ENCODE results near the gene SEC24D. TPM values are rescaled to one million over a fixed set of nuclear protein-coding genes. Genes with fewer than 3 reads are reported as not detected.

Gene SEC24D, protein sequence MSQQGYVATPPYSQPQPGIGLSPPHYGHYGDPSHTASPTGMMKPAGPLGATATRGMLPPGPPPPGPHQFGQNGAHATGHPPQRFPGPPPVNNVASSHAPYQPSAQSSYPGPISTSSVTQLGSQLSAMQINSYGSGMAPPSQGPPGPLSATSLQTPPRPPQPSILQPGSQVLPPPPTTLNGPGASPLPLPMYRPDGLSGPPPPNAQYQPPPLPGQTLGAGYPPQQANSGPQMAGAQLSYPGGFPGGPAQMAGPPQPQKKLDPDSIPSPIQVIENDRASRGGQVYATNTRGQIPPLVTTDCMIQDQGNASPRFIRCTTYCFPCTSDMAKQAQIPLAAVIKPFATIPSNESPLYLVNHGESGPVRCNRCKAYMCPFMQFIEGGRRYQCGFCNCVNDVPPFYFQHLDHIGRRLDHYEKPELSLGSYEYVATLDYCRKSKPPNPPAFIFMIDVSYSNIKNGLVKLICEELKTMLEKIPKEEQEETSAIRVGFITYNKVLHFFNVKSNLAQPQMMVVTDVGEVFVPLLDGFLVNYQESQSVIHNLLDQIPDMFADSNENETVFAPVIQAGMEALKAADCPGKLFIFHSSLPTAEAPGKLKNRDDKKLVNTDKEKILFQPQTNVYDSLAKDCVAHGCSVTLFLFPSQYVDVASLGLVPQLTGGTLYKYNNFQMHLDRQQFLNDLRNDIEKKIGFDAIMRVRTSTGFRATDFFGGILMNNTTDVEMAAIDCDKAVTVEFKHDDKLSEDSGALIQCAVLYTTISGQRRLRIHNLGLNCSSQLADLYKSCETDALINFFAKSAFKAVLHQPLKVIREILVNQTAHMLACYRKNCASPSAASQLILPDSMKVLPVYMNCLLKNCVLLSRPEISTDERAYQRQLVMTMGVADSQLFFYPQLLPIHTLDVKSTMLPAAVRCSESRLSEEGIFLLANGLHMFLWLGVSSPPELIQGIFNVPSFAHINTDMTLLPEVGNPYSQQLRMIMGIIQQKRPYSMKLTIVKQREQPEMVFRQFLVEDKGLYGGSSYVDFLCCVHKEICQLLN
- total RNA-seq (2022; extraction: Qiagen RNA extraction; ENCODE audit: low read depth), result 14.5 to 18.2 TPM (median 17.8 TPM) in 5 replicates

DNA sequence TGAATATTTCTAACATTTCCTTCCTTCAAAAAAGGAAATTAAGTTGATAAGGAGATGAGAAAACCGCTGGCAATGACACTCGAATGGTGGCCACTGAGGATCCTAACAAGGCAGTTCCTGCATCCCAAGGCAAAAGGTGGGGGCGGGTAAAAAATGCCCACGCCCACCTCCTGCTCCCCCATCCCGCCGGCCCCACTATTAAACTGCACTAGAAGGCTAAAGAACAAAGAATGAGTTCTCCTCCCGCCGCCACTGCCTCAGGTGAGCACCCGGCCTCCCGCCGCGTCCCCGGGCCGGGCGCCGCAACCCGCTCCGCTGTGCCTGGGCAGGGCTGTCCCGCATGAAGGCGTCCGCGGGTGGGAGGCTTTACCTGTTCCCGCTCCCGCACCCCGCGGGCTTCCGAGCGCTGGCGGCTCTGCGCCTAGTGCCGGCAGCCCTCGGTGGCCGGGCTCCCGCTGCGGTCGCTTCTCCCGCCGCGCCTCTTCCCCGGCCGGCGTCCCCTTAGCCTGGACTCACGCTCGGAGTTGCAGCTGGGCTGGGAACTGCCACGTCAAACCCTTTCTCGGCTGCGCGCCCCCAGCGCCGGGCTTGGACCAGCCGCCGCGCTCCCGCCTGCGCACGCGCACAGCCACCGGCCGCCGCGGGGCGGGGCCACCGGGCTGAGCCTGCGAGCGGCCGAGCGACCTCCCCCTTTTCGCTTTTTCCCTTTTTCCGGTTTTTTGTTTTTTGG, at the start of gene SEC24D:
Gene SEC24D, minus strand, starts transcription at position 556 of the 730 bp plus-strand sequence. CDS start 2,430 bp downstream, outside the sequence.

DNA sequence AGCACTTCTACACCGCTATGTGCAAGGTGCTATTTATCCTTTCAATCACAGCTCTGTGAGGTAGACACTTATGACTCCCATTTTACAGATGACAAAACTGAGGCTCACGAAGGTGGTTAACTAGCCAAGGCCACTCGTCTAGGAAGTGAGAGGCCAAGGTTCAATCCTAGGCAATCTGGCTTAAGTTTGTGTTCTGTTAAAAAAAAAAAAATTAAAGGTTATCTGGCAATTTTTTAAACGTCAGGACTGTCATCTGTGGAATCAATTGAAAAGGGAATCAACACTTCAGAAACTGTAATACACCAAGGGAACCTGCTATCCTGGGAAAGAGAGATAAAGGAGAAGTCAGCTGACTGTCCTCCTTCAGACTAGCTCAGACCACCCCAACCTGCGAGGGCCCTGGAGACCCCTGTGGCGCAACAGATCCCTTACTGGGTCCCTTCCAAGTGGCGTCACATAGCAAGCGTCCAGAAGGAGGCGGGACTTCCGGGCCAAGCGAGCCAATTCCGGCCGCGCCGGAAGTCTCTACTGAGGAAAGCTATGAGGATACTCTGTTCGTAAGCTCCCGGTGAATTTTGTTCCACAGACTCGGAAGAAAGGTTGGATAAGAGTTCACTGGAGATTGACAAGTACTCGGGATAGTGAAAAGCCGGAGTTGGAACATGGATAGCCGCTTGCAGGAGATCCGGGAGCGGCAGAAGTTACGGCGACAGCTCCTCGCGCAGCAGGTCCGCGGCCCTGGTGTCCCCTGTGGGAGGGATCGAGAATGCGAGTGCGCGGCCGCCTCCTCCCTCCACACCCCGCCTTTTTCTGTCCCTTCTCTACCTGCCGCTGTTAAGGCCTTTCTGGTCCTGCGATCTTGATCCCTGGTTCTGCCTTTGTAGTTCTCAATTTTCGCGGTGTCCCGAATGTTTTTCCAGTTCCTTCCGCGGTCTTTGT, 150.8 kb downstream of the SEC24D start, which contains the start of gene METTL14:
Gene METTL14, plus strand, starts transcription at position 520 of the 939 bp plus-strand sequence. Its CDS starts 143 bp downstream, at position 663.

Other genes starting within 250 kb of the SEC24D start
- gene METTL14, start 150.7 kb downstream of the SEC24D start, total RNA-seq (2022; extraction: Qiagen RNA extraction; ENCODE audit: low read depth), result 10.5 to 19.1 TPM (median 16.4 TPM) in 5 replicates
- gene SYNPO2, start 52.7 kb upstream of the SEC24D start, total RNA-seq (2022; extraction: Qiagen RNA extraction; ENCODE audit: low read depth), result 1.1 to 1.8 TPM (median 1.5 TPM) in 5 replicates